Neural progenitor cell (in vitro differentiated cells): ENCODE results near the gene LMO1. TPM values are rescaled to one million over a fixed set of nuclear protein-coding genes. Genes with fewer than 3 reads are reported as not detected.

Experiments
- DNase-seq: peaks from one replicate; pipeline ENCODE4 v3.0.0-alpha.2; 2016; ENCODE audit warnings: low spot score
- H2AFZ ChIP-seq: fragments of 200-600 bp; sonication (generic); replicated peaks from 2 replicates; pipeline ENCODE4 v1.6.1; 2016; ENCODE audit warnings: antibody characterized with exemption
- H3F3A ChIP-seq: fragments of 200-600 bp; sonication (generic); 2 replicates; pipeline ENCODE4 v1.6.1; 2016; ENCODE audit warnings: antibody characterized with exemption, low read depth
- H3K27ac ChIP-seq: fragments of 200-600 bp; sonication (generic); 2 replicates; pipeline ENCODE4 v1.5.1; 2016; ENCODE audit warnings: mild to moderate bottlenecking
- H3K27me3 ChIP-seq: fragments of 200-600 bp; sonication (generic); 2 replicates; pipeline ENCODE4 v1.6.1; 2016; ENCODE audit warnings: mild to moderate bottlenecking, moderate library complexity
- H3K36me3 ChIP-seq: fragments of 200-600 bp; sonication (generic); 2 replicates; pipeline ENCODE4 v1.5.1; 2016
- H3K4me1 ChIP-seq: fragments of 200-600 bp; sonication (generic); 2 replicates; pipeline ENCODE4 v1.6.1; 2016; ENCODE audit warnings: mixed run types
- H3K4me2 ChIP-seq: fragments of 200-600 bp; sonication (generic); 2 replicates; pipeline ENCODE4 v1.6.1; 2016
- H3K4me3 ChIP-seq: fragments of 200-600 bp; sonication (generic); 2 replicates; pipeline ENCODE4 v1.5.1; 2016
- H3K79me2 ChIP-seq: fragments of 200-600 bp; sonication (generic); 2 replicates; pipeline ENCODE4 v1.6.1; 2016; ENCODE audit warnings: low read depth
- H3K9ac ChIP-seq: fragments of 200-600 bp; sonication (generic); 2 replicates; pipeline ENCODE4 v1.6.1; 2016
- H3K9me3 ChIP-seq: fragments of 200-600 bp; sonication (generic); 2 replicates; pipeline ENCODE4 v1.5.1; 2016; ENCODE audit warnings: low read depth
- H4K20me1 ChIP-seq: fragments of 200-600 bp; sonication (generic); 2 replicates; pipeline ENCODE4 v1.6.1; 2016; ENCODE audit warnings: low read depth
- H3K27ac Mint-ChIP-seq: 3 replicates; pipeline ENCODE4 v1.8.0; 2021; ENCODE audit warnings: mixed read lengths
- H3K27me3 Mint-ChIP-seq: 2 replicates; pipeline ENCODE4 v1.8.0; 2022; ENCODE audit warnings: low read depth, mild to moderate bottlenecking, inconsistent platforms, moderate library complexity, mixed read lengths; ENCODE audit not compliant: insufficient read depth
- H3K36me3 Mint-ChIP-seq: 3 replicates; pipeline ENCODE4 v1.8.0; 2021; ENCODE audit warnings: mixed read lengths
- H3K4me1 Mint-ChIP-seq: 3 replicates; pipeline ENCODE4 v1.8.0; 2021; ENCODE audit warnings: mixed read lengths
- H3K4me3 Mint-ChIP-seq: 3 replicates; pipeline ENCODE4 v1.8.0; 2021; ENCODE audit warnings: mild to moderate bottlenecking, moderate library complexity, mixed read lengths
- H3K9me3 Mint-ChIP-seq: 3 replicates; pipeline ENCODE4 v1.8.0; 2020; ENCODE audit warnings: mixed read lengths
- EZH2 ChIP-seq: fragments of 200-600 bp; sonication (generic); IDR thresholded peaks from 2 replicates; pipeline ENCODE4 v1.6.1; 2017; ENCODE audit warnings: antibody characterized with exemption, mild to moderate bottlenecking, moderate library complexity
- EZH2phosphoT487 ChIP-seq: fragments of 200-600 bp; sonication (generic); IDR thresholded peaks from 2 replicates; pipeline ENCODE4 v1.6.1; 2017; ENCODE audit warnings: antibody characterized with exemption
- total RNA-seq: library from RNA; depleted of rRNA; stranded (reverse); fragments of >200 nt; gene quantifications from 2 replicates; pipeline ENCODE4 v1.2.3, GENCODE V29; 2015; ENCODE audit warnings: low replicate concordance
- TF ChIP-seq, protein P1 (sequence below): fragments of 200-600 bp; sonication (generic); IDR thresholded peaks from 2 replicates; pipeline ENCODE4 v1.5.1; 2017; ENCODE audit warnings: antibody characterized with exemption, mild to moderate bottlenecking

Gene LMO1
- total RNA-seq, 1 donor from 2014 or later: 2.9 TPM

GRCh38 chr11:8281266-8281665 lies 17.6 kb upstream of the LMO1 start:
- Histone ChIP-seq H4K20me1 (no peaks in the 10 kb centered on the region), H3K79me2 (no peaks in the 10 kb centered on the region), H3K4me2 (no peak overlapping the region), H2AFZ (no peak overlapping the region), H3K27me3 (no peaks in the 10 kb centered on the region), H3F3A (peaks cover 35% of the 10 kb centered on the region), H3K4me3 (no peak overlapping the region), H3K36me3 (no peaks in the 10 kb centered on the region), H3K9ac (no peak overlapping the region), H3K4me1 (peaks cover 20% of the 10 kb centered on the region), H3K9me3 (no peaks in the 10 kb centered on the region), H3K27ac (no peak overlapping the region)
- H3K36me3 Mint-ChIP-seq: no peaks in the 10 kb centered on the region
- TF ChIP-seq EZH2phosphoT487: no peak
- TF ChIP-seq EZH2: no peak
- TF ChIP-seq, protein P1, sequence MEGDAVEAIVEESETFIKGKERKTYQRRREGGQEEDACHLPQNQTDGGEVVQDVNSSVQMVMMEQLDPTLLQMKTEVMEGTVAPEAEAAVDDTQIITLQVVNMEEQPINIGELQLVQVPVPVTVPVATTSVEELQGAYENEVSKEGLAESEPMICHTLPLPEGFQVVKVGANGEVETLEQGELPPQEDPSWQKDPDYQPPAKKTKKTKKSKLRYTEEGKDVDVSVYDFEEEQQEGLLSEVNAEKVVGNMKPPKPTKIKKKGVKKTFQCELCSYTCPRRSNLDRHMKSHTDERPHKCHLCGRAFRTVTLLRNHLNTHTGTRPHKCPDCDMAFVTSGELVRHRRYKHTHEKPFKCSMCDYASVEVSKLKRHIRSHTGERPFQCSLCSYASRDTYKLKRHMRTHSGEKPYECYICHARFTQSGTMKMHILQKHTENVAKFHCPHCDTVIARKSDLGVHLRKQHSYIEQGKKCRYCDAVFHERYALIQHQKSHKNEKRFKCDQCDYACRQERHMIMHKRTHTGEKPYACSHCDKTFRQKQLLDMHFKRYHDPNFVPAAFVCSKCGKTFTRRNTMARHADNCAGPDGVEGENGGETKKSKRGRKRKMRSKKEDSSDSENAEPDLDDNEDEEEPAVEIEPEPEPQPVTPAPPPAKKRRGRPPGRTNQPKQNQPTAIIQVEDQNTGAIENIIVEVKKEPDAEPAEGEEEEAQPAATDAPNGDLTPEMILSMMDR: no peak
- peak; percentile 0 for DNase-seq
- H3K27me3 Mint-ChIP-seq: no peaks in the 10 kb centered on the region
- H3K9me3 Mint-ChIP-seq: peaks cover 5% of the 10 kb centered on the region
- no peak overlapping the region for H3K27ac Mint-ChIP-seq
- peaks cover 9% of the 10 kb centered on the region for H3K4me1 Mint-ChIP-seq
- H3K4me3 Mint-ChIP-seq: no peak overlapping the region

DNA sequence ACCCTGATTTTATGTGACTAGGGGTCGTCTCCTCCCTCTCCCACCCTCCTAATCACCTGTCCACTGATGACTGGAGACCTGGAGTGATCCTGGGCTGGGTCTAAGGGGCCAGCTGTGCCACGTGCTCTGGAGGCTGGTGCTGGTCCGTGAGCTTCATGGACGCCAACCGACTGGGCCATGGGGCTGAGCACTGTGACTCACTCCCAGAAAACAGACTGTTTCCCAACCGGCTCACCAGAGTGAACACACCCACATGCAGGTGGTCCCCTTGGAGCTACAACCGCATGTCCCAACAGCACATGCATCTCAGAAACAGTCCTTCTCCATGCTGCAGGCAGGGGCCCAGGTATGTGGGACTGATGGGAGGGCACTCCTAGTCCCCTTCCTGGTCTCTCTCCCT lies 14.0 kb upstream of the LMO1 start:
- Histone ChIP-seq H3K27me3 (no peaks in the 10 kb centered on the region), H3K36me3 (no peaks in the 10 kb centered on the region), H4K20me1 (no peaks in the 10 kb centered on the region), H3K79me2 (no peaks in the 10 kb centered on the region), H3K4me2 (no peak overlapping the region), H3F3A (peaks cover 13% of the 10 kb centered on the region), H3K9ac (no peak overlapping the region), H3K4me1 (peaks cover 5% of the 10 kb centered on the region), H2AFZ (no peak overlapping the region), H3K9me3 (no peaks in the 10 kb centered on the region), H3K27ac (no peak overlapping the region), H3K4me3 (no peak overlapping the region)
- H3K4me3 Mint-ChIP-seq: no peak overlapping the region
- no peaks in the 10 kb centered on the region for H3K4me1 Mint-ChIP-seq
- H3K9me3 Mint-ChIP-seq: peaks cover 11% of the 10 kb centered on the region
- H3K27ac Mint-ChIP-seq: no peak overlapping the region
- H3K36me3 Mint-ChIP-seq: no peaks in the 10 kb centered on the region
- TF ChIP-seq EZH2 (no peak), EZH2phosphoT487 (no peak)
- TF ChIP-seq, protein P1: no peak
- H3K27me3 Mint-ChIP-seq: no peaks in the 10 kb centered on the region
- DNase-seq: no peak

GRCh38 chr11:8276528-8276927 lies 12.8 kb upstream of the LMO1 start:
- TF ChIP-seq EZH2phosphoT487 (no peak), EZH2 (no peak)
- TF ChIP-seq, protein P1: no peak
- Histone ChIP-seq H3K9ac (no peak overlapping the region), H3K36me3 (no peaks in the 10 kb centered on the region), H3K27ac (no peak overlapping the region), H3K27me3 (peaks cover 6% of the 10 kb centered on the region), H2AFZ (no peak overlapping the region), H3F3A (peaks cover 1% of the 10 kb centered on the region), H3K9me3 (no peaks in the 10 kb centered on the region), H4K20me1 (no peaks in the 10 kb centered on the region), H3K4me3 (no peak overlapping the region), H3K79me2 (no peaks in the 10 kb centered on the region), H3K4me1 (no peaks in the 10 kb centered on the region), H3K4me2 (no peak overlapping the region)
- peaks cover 11% of the 10 kb centered on the region for H3K9me3 Mint-ChIP-seq
- DNase-seq: no peak
- no peaks in the 10 kb centered on the region for H3K4me1 Mint-ChIP-seq
- no peak overlapping the region for H3K4me3 Mint-ChIP-seq
- no peaks in the 10 kb centered on the region for H3K27me3 Mint-ChIP-seq
- no peaks in the 10 kb centered on the region for H3K36me3 Mint-ChIP-seq
- no peak overlapping the region for H3K27ac Mint-ChIP-seq
